SK-N-MC (cell line): ENCODE measurements around the gene HTR4.

ENCODE experiments used
- EZH2 ChIP-seq: fragments of 200-600 bp; sonication (generic); IDR thresholded peaks from one replicate; pipeline ENCODE4 v1.6.1; 2017; ENCODE audit warnings: antibody characterized with exemption
- POLR2AphosphoS5 ChIP-seq: IDR thresholded peaks from 2 replicates; pipeline ENCODE4 v1.6.1; 2012; ENCODE audit warnings: mild to moderate bottlenecking, low read depth, low read length, borderline replicate concordance

DNA sequence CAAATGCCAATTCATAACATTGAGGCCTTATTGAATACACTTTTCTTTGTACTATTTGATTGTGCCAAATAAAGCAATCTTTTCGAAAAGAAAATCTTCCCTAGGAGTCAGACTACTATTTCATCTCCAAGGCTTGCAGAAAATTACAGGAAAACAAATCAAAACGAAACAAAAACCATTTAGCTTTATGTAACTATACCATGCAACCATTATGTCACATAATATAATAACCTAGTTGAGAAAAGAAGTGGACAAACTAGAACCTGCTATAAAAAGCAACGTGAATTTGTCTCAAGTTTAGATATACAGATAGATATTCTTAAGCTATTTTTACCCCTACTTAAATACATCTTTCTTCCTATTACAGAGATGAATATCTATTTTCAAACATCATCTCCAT lies 18.0 kb downstream of the HTR4 start:
- TF ChIP-seq POLR2AphosphoS5: no peak
- no peak for TF ChIP-seq EZH2
